Measurements from ENCODE around the gene MRPS35.

MRPS35 gene

DNA sequence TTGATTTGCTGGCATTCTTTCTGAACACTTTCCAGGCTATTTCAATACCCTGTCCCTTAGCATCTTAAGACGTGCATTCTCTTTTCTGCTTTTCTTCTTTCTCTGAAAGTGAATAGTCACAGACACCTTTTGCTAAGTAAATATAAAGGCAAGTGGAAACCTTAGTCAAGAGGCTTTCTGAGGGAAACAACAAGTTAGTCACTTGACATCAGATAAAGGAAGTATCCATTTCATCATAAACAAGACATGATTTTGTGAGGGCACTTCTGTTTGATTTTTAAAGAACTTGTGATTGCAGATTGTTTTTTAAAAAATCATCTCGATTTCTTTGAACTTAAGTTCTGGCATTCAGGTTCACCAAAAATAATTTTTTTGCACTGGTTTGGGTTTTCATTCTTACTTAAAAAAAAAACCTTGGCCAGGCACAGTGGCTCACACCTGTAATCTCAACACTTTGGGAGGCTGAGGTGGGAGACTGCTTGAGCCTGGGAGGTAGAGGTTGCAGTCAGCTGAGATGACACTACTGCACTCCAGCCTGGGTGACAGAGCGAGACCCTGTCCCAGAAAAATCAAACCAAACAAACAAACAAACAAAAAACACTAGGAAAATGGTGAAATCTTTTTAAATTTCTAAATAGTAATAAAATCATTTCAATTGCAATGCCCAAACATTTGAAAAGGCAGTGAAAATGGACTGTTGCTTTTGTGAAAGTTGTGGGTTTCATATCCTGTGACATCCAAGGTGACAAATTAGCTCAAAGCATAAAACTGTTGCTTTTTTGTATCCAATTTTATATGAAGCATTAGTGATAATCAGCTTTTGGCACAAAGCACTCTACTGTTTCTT lies 61.1 kb downstream of the MRPS35 start:
- no peak for DNase-seq

GRCh38 chr12:27772328-27773049 lies 61.9 kb downstream of the MRPS35 start:
- no peak for DNase-seq

DNA sequence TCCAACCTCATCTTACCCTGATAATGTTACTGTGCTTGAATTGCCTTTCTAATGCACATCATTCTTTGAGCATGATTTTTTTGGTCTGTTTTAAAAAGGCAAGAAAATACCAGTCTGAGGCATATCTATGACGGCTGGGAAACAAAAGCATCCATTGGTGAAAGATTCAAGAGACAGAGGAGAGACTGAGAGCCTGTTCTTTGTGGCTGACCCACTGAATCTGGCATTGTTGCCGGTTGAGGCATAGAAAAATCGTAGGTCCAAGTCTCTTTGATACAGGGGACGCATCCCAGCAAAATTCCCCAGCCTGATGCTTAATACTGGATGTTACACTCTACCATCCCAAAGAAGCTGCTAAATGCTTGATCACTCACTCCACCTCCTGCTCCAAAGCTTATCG lies 66.5 kb downstream of the MRPS35 start:
- peak in 14 of 58 donors; percentile 2 to 37 (median 19) for DNase-seq

GRCh38 chr12:27778206-27778605 lies 67.6 kb downstream of the MRPS35 start:
- no peak for DNase-seq

DNA sequence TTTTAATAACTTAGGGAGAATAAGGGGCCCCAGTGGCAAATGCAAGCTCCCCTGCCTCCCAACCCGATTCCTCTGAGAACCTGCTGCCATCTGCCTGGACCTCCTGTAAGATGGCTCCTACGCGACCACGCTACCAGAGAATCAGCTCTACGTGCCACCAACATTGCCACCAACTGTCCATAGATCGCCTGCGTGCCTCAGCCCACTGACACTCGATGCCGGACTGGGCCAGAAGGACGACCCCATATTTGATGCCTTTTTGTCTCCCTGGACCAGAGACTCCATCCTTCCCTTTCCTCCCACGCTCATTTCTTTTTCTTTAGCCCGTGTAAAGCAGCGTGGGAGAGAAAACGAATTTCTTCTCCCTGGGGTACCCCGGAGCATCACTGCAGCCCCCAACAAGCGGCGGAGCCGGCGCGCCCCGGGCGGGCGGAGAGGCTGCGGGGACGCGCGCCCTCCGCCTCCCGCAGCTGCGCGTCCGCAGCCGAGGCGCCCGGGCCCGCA lies 68.8 kb downstream of the MRPS35 start:
- peak in 47 of 58 donors; percentile 8 to 78 (median 46) for DNase-seq

DNA sequence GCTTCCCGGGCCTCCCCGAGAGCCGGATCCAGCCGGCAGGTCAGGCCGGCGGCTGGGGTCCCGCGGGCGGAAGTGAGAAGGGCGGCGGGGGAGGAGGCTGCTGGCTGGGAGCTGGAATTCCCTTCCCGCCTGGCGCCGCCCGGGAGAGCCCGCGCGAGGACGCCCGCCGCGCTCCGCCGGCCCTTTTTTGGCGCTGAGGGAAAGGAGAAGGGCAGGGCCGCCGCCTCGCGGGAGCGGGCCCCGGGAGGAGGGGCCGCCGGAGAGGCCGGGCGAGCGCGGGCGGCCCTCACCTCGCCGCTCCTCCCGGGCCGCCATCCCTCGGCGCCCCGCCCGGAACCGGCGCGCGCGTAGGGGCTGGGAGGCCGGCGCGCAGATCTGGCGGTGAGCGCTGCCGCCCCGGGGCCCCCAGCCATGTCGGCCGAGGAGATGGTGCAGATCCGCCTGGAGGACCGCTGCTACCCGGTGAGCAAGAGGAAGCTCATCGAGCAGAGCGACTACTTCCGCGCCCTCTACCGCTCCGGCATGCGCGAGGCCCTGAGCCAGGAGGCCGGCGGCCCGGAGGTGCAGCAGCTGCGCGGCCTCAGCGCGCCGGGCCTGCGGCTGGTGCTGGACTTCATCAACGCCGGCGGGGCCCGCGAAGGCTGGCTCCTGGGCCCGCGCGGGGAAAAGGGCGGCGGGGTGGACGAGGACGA lies 69.4 kb downstream of the MRPS35 start, which contains the start of the genes KLHL42 and MANSC4:
Gene KLHL42 (plus strand): TSS at position 314 of the 692 bp plus-strand sequence. CDS start 98 bp downstream, at position 412.
Gene MANSC4 (minus strand): TSS at position 317 of the 692 bp plus-strand sequence. CDS start 8,960 bp downstream, outside the sequence.
- peak in 53 of 58 donors; percentile 20 to 86 (median 67) for DNase-seq

- DNase-seq: peak in 15 of 58 donors; percentile 18 to 74 (median 48)
Observed at GRCh38 chr12:27780612-27781408, 70.2 kb downstream of the MRPS35 start.

DNA sequence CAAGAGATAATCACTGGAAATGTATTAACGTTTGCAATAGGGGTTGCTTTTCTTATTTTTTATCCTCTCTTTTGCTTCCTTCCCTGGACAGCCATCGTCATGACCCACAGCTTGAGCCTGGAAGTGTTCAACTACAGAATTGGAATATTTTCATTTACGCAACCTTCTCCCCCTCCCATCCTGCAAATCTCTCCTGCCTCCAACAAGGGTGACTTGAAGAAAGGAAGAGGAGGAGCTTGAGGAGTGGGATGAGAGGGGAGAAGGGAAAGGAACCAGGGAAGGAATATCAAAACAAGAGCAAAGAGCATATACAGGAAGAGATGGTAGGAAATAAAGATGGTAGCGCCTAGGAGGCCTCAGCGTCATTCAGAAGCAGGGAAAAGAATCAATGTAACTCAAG lies 71.0 kb downstream of the MRPS35 start:
- DNase-seq: no peak

GRCh38 chr12:27782481-27782880 lies 71.8 kb downstream of the MRPS35 start:
- DNase-seq: no peak

DNA sequence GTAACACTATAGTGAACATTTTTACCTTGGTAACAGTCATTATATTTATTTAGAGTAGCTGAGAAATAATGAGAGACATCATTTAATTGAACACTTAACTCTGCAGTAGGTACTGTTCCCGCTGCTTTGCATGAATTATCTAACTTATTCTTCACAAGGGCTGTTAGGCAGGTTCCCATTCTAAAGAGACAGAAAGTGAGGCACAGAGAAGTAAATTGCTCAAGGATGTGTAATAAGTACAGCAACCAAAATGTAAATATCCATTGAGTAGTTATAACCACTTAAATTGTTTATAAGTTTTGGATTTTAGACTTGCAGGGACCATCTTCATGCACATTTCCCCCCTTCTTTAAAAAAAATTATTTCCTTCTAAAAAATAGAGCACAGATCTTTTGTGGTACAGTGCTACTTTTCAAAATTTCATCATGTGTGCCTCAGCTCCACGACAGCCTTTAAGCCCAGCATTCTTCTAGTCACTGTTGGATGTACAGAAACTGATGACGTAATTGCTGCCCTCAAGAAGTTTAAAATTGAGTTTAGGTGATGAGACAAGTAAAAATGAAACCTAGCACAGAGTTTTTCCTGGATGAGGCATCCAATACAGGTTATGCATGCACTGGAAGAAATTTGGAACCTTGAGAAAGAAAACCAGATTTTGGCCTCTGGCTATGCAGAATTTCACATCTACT lies 75.4 kb downstream of the MRPS35 start:
- no peak for DNase-seq

DNA sequence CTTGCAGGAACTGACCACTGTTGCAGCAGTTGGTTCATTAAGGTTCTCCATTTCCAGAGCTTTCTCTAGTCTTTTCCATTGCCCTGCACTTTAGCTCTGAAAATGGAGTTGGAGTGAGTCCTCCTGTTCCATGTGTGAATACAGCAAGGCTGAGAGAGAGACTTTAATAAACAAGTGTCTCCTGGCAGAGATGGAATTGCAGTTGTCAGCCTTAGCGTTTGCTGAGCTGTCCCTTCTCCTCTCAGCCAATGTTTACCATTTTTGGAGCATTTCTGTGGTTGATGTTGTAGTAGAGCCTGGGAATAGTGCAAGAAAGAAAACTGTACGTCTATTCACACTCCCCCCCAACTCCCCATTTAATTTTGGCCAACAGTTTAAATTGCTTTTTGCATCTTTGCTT lies 76.9 kb downstream of the MRPS35 start:
- no peak for DNase-seq

DNA sequence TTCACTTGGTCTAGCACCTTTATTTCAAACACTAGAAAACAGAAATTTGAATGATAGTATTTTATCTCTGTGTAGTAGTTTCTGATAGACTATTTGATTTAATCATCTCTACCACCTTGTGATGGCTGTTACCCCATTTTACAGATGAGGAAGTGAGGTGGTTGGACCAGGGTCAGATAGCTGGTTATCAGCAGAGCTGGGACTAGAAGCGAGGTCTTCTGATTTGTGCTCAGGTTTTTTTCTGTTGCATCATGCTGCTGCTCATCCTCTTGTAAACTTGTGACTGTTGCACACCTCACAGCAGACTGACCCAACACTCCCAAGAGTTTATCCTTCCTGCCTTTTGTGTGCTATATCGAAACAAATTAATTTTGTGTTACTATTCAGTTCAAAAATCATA lies 79.5 kb downstream of the MRPS35 start:
- no peak for DNase-seq

DNA sequence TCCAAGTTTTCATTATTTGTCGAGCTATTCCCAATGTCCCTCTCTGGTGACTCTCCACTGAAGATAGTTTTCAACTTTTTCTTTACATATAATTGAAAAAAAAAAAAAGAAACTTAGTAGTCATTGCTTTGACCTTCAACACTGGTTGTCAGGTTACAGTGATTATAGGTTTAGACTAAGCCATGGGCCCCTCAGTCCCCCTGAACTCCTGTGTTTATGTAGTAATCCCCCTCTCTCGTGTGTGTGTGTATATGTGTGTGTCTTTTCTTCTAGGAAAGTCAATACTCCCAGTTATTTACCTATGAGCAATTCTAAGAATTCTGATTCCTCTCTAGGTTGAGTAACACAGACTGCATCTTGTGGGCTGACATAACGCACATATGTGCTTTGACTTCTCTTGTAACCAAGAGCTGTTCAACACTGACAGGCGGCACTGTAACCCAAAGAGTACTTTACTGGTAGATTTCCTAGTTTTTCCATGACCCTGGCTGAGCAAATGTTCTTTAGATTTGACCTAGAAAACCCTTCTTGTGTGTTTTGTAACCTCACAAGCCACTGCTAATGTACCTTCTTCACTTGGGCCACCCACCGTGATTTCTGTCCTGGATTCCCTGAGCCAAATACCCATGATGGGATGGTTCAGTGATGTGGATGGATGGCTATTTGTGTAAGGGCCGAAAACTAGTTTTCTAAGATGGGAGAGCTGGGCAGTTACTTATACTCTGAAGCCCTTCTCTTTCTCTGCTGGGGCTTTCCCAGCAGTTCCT lies 84.4 kb downstream of the MRPS35 start:
- no peak for DNase-seq

DNA sequence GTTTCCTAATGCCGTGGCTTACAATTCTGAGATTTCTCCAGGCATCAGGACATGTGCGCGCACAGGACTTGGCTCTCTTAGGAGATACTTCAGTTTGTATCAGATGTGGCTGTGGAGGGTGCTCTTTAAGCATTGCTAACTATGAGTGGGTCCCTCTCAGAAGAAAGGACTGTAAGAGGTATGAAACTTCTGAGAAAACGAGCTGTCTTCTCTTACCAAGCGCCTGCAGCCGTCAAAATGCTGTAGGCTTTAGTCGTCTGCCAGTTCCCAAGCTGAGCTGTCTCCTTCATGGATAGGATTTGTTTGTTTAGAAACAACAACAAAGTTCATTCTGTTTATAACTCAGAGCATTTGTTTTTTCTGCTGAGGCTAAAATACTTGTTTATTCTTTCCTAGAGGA lies 85.5 kb downstream of the MRPS35 start:
- no peak for DNase-seq

DNA sequence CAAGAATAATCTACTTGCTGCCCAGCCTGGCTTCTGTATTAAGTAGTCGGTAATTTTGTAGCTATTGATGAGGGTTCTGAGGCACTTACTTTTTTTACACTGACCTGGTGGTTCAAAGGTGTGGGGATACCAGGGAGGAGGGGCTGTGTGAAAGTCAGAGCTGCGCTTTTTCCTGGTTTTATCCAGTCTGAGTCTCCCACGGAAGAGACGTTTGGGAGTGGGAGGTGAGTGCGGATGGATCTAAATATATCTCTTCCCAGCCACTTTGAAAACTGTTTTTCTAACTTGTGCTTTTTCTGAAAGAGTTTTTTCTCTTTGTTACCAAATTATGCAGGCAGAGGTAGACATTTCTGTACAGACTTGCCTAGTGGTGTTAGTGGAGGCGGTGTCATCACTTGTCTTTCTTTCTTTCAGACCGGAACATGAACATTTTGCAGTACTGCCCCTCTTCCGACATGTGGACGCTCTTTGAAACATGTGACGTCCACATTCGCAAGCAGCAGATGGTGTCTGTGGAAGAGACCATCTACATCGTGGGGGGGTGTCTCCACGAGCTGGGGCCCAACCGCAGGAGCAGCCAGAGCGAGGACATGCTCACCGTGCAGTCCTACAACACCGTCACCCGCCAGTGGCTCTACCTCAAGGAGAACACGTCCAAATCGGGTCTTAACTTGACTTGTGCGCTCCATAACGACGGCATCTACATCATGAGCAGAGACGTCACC lies 86.8 kb downstream of the MRPS35 start:
- peak in 9 of 58 donors; percentile 3 to 29 (median 9) for DNase-seq

DNA sequence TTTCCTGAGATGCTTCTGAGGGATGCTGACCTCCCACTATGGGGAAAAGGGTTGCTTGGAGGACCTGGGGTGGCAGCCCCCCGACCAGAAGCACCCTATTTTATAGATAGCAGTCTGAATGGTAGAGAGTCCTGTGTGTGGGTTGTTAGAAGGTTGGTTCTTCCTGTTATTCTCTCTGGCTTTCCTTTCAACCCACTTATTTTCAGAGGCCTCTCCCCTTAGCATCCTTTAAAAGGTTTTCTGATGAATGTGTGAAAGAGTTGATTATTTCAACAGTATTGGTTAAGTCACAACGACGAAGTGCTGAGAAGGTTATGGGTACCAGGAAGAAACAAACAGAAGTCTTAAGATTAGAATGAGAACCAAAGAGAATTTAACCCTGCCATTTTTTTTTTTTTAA lies 90.2 kb downstream of the MRPS35 start:
- DNase-seq: no peak

- no peak for DNase-seq
Observed at GRCh38 chr12:27801630-27802029, 91.0 kb downstream of the MRPS35 start.

GRCh38 chr12:27802511-27802910 lies 91.9 kb downstream of the MRPS35 start:
- no peak for DNase-seq

Data from anterior cingulate cortex (tissue), 58 donors.